Measurements from ENCODE around the gene ABCC3. TPM values are rescaled to one million over a fixed set of nuclear protein-coding genes. Genes with fewer than 3 reads are reported as not detected.

The ABCC3 gene
- total RNA-seq, 1 donor from 2014 or later: 250 TPM

- DNase-seq (ENCODE audit: low read depth): no peak
Observed at GRCh38 chr17:50737118-50737698, 102.5 kb downstream of the ABCC3 start.

- DNase-seq (ENCODE audit: low read depth): no peak
Observed at GRCh38 chr17:50739098-50739497, 104.4 kb downstream of the ABCC3 start.

Other genes starting within 250 kb of the ABCC3 start
- gene LRRC59, start 237.4 kb upstream of the ABCC3 start, total RNA-seq: 141 and 219 TPM in 2 replicates
- gene ACSF2, start 208.7 kb upstream of the ABCC3 start, total RNA-seq: 32.5 and 44.5 TPM in 2 replicates
- not detected in 2 replicates for gene CHAD, start 166.0 kb upstream of the ABCC3 start, total RNA-seq
- 9.2 and 14.6 TPM in 2 replicates for gene RSAD1, start 156.0 kb upstream of the ABCC3 start, total RNA-seq
- 0.30 TPM in 1 of 2 replicates, not detected in the other for gene MYCBPAP, start 126.4 kb upstream of the ABCC3 start, total RNA-seq
- 0.17 and 0.99 TPM in 2 replicates for gene EPN3, start 102.1 kb upstream of the ABCC3 start, total RNA-seq
- gene SPATA20, start 87.7 kb upstream of the ABCC3 start, total RNA-seq: 59.3 and 62.7 TPM in 2 replicates
- gene CACNA1G, start 74.2 kb upstream of the ABCC3 start, total RNA-seq: 0.10 TPM in 1 of 2 replicates, not detected in the other
- 25.1 and 36.3 TPM in 2 replicates for gene ANKRD40, start 73.0 kb downstream of the ABCC3 start, total RNA-seq
- gene LUC7L3, start 84.7 kb downstream of the ABCC3 start, total RNA-seq: 11.5 and 41.9 TPM in 2 replicates
- not detected in 2 replicates for gene ANKRD40CL, start 132.6 kb downstream of the ABCC3 start, total RNA-seq
- gene WFIKKN2, start 200.7 kb downstream of the ABCC3 start, total RNA-seq: not detected in 2 replicates
- gene TOB1, start 231.5 kb downstream of the ABCC3 start, total RNA-seq: 8.5 and 19.5 TPM in 2 replicates

Data from renal cortical epithelial cell (primary cell).